ENCODE data around the gene TRAF2. TPM values are rescaled to one million over a fixed set of nuclear protein-coding genes. Genes with fewer than 3 reads are reported as not detected.

Gene TRAF2
- total and polyA plus RNA-seq, 2 of the 13 experiments (the other 11 are each of a cell fraction or from before 2014, with no cell fraction given) = 12.4 to 13.6 TPM

DNA sequence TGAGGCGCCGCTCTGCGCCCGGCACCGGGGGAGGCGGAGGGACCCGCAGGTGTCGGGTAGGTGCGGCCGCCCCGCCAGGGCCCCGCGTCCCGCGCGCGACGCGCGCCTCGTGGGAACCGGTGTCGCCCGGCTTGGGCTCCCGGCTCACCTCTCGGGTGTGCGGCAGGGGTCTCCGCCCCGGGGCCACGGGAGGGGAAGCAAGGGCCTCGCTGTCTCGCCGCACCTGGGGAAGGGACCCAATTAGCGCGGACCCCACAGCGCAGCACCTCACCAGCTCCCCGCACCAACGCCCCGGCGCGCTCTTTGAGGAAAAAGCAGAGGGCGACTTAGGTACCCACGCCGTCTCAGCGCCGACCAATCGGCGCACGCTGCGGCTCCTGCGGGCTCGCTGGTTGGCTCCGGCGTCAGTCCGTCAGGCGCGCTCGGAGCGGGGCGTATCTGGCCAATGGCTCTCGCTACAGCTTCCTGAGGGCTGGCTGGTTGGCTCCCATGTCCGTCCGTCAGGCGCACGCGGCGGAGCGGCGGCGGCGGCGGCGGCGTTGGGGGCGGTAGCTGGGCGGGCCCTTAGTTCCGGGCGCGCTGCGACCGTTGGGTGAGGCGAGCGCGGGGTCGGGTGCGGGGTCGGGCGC lies at the start of gene TRAF2 (continued):
- no peak for TF ChIP-seq ZNF772 (CRISPR knock-in tag; IDR thresholded peaks at IDR 0.05)
- TF ChIP-seq HOXD1 (CRISPR knock-in tag; IDR thresholded peaks at IDR 0.05) = 0 out of 2 replicates have a peak, but pooled peaks have one; percentile 60
- TF ChIP-seq JUN (CRISPR knock-in tag; IDR thresholded peaks at IDR 0.05) = no peak
- peak; percentile 45; the same call in 1 of the 2 replicates for TF ChIP-seq BRD4 (CRISPR knock-in tag; IDR thresholded peaks at IDR 0.05)
- TF ChIP-seq ZBTB42 (CRISPR knock-in tag; IDR thresholded peaks at IDR 0.05) = no peak
- TF ChIP-seq, protein P1, sequence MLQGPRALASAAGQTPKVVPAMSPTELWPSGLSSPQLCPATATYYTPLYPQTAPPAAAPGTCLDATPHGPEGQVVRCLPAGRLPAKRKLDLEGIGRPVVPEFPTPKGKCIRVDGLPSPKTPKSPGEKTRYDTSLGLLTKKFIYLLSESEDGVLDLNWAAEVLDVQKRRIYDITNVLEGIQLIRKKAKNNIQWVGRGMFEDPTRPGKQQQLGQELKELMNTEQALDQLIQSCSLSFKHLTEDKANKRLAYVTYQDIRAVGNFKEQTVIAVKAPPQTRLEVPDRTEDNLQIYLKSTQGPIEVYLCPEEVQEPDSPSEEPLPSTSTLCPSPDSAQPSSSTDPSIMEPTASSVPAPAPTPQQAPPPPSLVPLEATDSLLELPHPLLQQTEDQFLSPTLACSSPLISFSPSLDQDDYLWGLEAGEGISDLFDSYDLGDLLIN (CRISPR knock-in tag; IDR thresholded peaks at IDR 0.05; ENCODE audit: borderline replicate concordance) = peak; percentile 86; the same call in 1 of the 2 replicates
- TF ChIP-seq YY1 (IDR thresholded peaks at IDR 0.05; ENCODE audit: insufficient read depth, insufficient replicate concordance, low read depth, low read length) = peak; percentile 17
- TF ChIP-seq ZNF883 (CRISPR knock-in tag; IDR thresholded peaks at IDR 0.05; ENCODE audit: not compliant biosample characterization) = no peak
- no peak for TF ChIP-seq AFF4 (CRISPR knock-in tag; IDR thresholded peaks at IDR 0.05)
- TF ChIP-seq, protein P2, sequence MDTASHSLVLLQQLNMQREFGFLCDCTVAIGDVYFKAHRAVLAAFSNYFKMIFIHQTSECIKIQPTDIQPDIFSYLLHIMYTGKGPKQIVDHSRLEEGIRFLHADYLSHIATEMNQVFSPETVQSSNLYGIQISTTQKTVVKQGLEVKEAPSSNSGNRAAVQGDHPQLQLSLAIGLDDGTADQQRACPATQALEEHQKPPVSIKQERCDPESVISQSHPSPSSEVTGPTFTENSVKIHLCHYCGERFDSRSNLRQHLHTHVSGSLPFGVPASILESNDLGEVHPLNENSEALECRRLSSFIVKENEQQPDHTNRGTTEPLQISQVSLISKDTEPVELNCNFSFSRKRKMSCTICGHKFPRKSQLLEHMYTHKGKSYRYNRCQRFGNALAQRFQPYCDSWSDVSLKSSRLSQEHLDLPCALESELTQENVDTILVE (CRISPR knock-in tag; IDR thresholded peaks at IDR 0.05) = 0 out of 2 replicates have a peak, but pooled peaks have one; percentile 25
- TF ChIP-seq ZNF761 (CRISPR knock-in tag; conservative IDR thresholded peaks at IDR 0.05) = no peak; the same call in 1 of the 2 replicates
- TF ChIP-seq ZNF276 (CRISPR knock-in tag; IDR thresholded peaks at IDR 0.05; ENCODE audit: low read depth) = no peak
- TF ChIP-seq ZNF136 (CRISPR knock-in tag; IDR thresholded peaks at IDR 0.05; ENCODE audit: low read depth) = 0 out of 2 replicates have a peak, but pooled peaks have one; percentile 35
- TF ChIP-seq PAWR (CRISPR knock-in tag; IDR thresholded peaks at IDR 0.05; ENCODE audit: borderline replicate concordance) = no peak
- no peak for TF ChIP-seq ZNF207 (IDR thresholded peaks at IDR 0.05; ENCODE audit: borderline replicate concordance)
- TF ChIP-seq BCL6 (CRISPR knock-in tag; IDR thresholded peaks at IDR 0.05) = peak; percentile 31; the same call in 1 of the 2 replicates
- no peak for TF ChIP-seq ZNF20 (CRISPR knock-in tag; IDR thresholded peaks at IDR 0.05)
- peak; percentile 85; the same call in 2 of the 3 replicates for TF ChIP-seq MXI1 (IDR thresholded peaks at IDR 0.05; ENCODE audit: borderline replicate concordance, low read depth, low read length)
- TF ChIP-seq PBX2 (CRISPR knock-in tag; IDR thresholded peaks at IDR 0.05) = peak; percentile 97
- peak; percentile 20; the same call in 1 of the 2 replicates for TF ChIP-seq RFXAP (CRISPR knock-in tag; IDR thresholded peaks at IDR 0.05; ENCODE audit: borderline replicate concordance)
- no peak for TF ChIP-seq ZNF746 (CRISPR knock-in tag; IDR thresholded peaks at IDR 0.05)
